GM12878 (cell line): ENCODE data around the gene CALHM2. TPM values are rescaled to one million over a fixed set of nuclear protein-coding genes. Genes with fewer than 3 reads are reported as not detected.

ENCODE experiments used
- ATAC-seq: fragments of 200-7000 bp; cut with Tn5 transposase; 3 replicates; pipeline ENCODE4 v1.9.1; 2020; ENCODE audit warnings: mild to moderate bottlenecking, moderate library complexity
- BruUV-seq: library from RNA; stranded (reverse); fragments of 400-500 nt; replicated peaks from 2 replicates; lab custom pipeline; 2021; lab: Mats Ljungman, UMichigan
- CTCF ChIA-PET: fragments of 300-600 bp; sonication (Branson Sonifier 250); formaldehyde crosslinking; extraction: SDS; loops from one replicate; lab custom pipeline; 2021; ENCODE audit warnings: inconsistent platforms; lab: Yijun Ruan, JAX
- POLR2A ChIA-PET: fragments of 350-600 bp; formaldehyde crosslinking; extraction: SDS; loops from one replicate; lab custom pipeline; 2021; ENCODE audit warnings: inconsistent platforms; lab: Charles Lee
- RAD21 ChIA-PET: fragments of 300-600 bp; sonication (Branson Sonifier 250); formaldehyde crosslinking; loops from one replicate; lab custom pipeline; 2023; ENCODE audit warnings: antibody characterized with exemption; ENCODE audit not compliant: unreplicated experiment; lab: Charles Lee
- SMC1A ChIA-PET: fragments of 300-600 bp; sonication (Branson Sonifier 250); formaldehyde crosslinking; loops from one replicate; lab custom pipeline; 2023; ENCODE audit not compliant: unreplicated experiment, uncharacterized antibody; lab: Charles Lee
- DNase-seq: peaks from one replicate; pipeline ENCODE4 v3.0.0-alpha.2; 2011; ENCODE audit warnings: low read depth, low spot score
- FAIRE-seq: peaks from 3 replicates; lab custom pipeline; 2011; peaks lifted over from hg19 to GRCh38; lab: Jason Lieb, UNC
- H2AFZ ChIP-seq: 2 replicates; pipeline ENCODE4 v1.6.0; 2011; ENCODE audit warnings: low read depth, low read length, control low read depth; ENCODE audit not compliant: control insufficient read depth
- H3K27ac ChIP-seq: 2 replicates; pipeline ENCODE4 v1.5.1; 2011; ENCODE audit warnings: control low read depth; ENCODE audit not compliant: control insufficient read depth, insufficient read depth
- H3K27me3 ChIP-seq, 2 experiments: replicated peaks in 1 of 2; 2 replicates each; pipeline versions ENCODE4 v1.6.0 to v1.6.1; 2011; ENCODE audit warnings: low read length in 1 of 2; ENCODE audit not compliant: control insufficient read depth in 2 of 2, insufficient read depth in 2 of 2
- H3K36me3 ChIP-seq, 2 experiments: 2 replicates each; pipeline ENCODE4 v1.5.1; 2011; ENCODE audit warnings: low read length in 1 of 2; ENCODE audit not compliant: control insufficient read depth in 2 of 2, insufficient read depth in 2 of 2
- H3K4me1 ChIP-seq: 2 replicates; pipeline ENCODE4 v1.6.1; 2011; ENCODE audit warnings: mild to moderate bottlenecking, low read length, moderate library complexity, mixed read lengths; ENCODE audit not compliant: control insufficient read depth, insufficient read depth
- H3K4me2 ChIP-seq: 2 replicates; pipeline ENCODE4 v1.6.0; 2011; ENCODE audit warnings: control low read depth; ENCODE audit not compliant: control insufficient read depth, insufficient read depth
- H3K4me3 ChIP-seq: fragments of 200-600 bp; sonication (generic); 2 replicates; pipeline ENCODE4 v1.5.1; 2016
- H3K79me2 ChIP-seq: 2 replicates; pipeline ENCODE4 v1.6.0; 2011; ENCODE audit warnings: low read length; ENCODE audit not compliant: control insufficient read depth, insufficient read depth
- H3K9ac ChIP-seq: 2 replicates; pipeline ENCODE4 v1.8.0; 2011; ENCODE audit warnings: low read length, control low read depth, mixed read lengths; ENCODE audit not compliant: control insufficient read depth, insufficient read depth
- H3K9me3 ChIP-seq: replicated peaks from 3 replicates; pipeline ENCODE4 v1.5.1; 2011; ENCODE audit warnings: mild to moderate bottlenecking, low read length; ENCODE audit not compliant: control insufficient read depth, insufficient read depth
- H4K20me1 ChIP-seq: 2 replicates; pipeline ENCODE4 v1.6.0; 2011; ENCODE audit not compliant: control insufficient read depth, insufficient read depth
- CBFB ChIP-seq: IDR thresholded peaks from 2 replicates; pipeline ENCODE4 v1.6.1; 2016; ENCODE audit warnings: antibody characterized with exemption, low read depth
- CHD4 ChIP-seq: fragments of 200-600 bp; sonication (generic); IDR thresholded peaks from 2 replicates; pipeline ENCODE4 v1.6.1; 2016; ENCODE audit warnings: mild to moderate bottlenecking
- CREM ChIP-seq: IDR thresholded peaks from 2 replicates; pipeline ENCODE4 v1.6.1; 2014; ENCODE audit warnings: antibody characterized with exemption, low read depth
- HDAC6 ChIP-seq: fragments of 200-600 bp; sonication (generic); IDR thresholded peaks from one replicate; pipeline ENCODE4 v1.8.0; 2017; ENCODE audit warnings: antibody characterized with exemption; ENCODE audit not compliant: unreplicated experiment
- IKZF1 ChIP-seq: fragments of 450-650 bp; conservative IDR thresholded peaks from 2 replicates; pipeline ENCODE4 v1.6.1; 2017; ENCODE audit warnings: antibody characterized with exemption, mild to moderate bottlenecking
- LARP7 ChIP-seq: fragments of 450-650 bp; IDR thresholded peaks from 2 replicates; pipeline ENCODE4 v1.6.1; 2017; ENCODE audit warnings: mild to moderate bottlenecking
- MXI1 ChIP-seq: fragments of 150-350 bp; IDR thresholded peaks from 2 replicates; pipeline ENCODE4 v1.6.1; 2011; ENCODE audit warnings: low read depth, mild to moderate bottlenecking, inconsistent platforms, low read length, improper control_type of control experiment
- MYC ChIP-seq: IDR thresholded peaks from 2 replicates; pipeline ENCODE4 v1.6.1; 2011; ENCODE audit warnings: mild to moderate bottlenecking, low read length, moderate library complexity, inconsistent platforms; ENCODE audit not compliant: insufficient read depth, insufficient replicate concordance, insufficient read length, severe bottlenecking
- NBN ChIP-seq: fragments of 450-650 bp; IDR thresholded peaks from 2 replicates; pipeline ENCODE4 v1.6.1; 2016
- NFYB ChIP-seq: IDR thresholded peaks from 2 replicates; pipeline ENCODE4 v1.6.1; 2011; ENCODE audit warnings: low read depth, mild to moderate bottlenecking, low read length, improper control_type of control experiment, moderate library complexity; ENCODE audit not compliant: insufficient read depth
- NRF1 ChIP-seq: conservative IDR thresholded peaks from 2 replicates; pipeline ENCODE4 v1.6.1; 2011; ENCODE audit warnings: mild to moderate bottlenecking, low read depth, low read length, improper control_type of control experiment
- PAX8 ChIP-seq: fragments of 450-650 bp; IDR thresholded peaks from 2 replicates; pipeline ENCODE4 v1.6.1; 2017; ENCODE audit warnings: mild to moderate bottlenecking, moderate library complexity
- POLR2A ChIP-seq: IDR thresholded peaks from 2 replicates; pipeline ENCODE4 v1.6.1; 2011; ENCODE audit warnings: low read depth, mild to moderate bottlenecking, low read length
- SIX5 ChIP-seq: IDR thresholded peaks from 2 replicates; pipeline ENCODE4 v1.6.1; 2011; ENCODE audit warnings: mild to moderate bottlenecking, low read depth, low read length, moderate library complexity; ENCODE audit not compliant: severe bottlenecking
- SMAD5 ChIP-seq: IDR thresholded peaks from 2 replicates; pipeline ENCODE4 v1.6.1; 2016; ENCODE audit warnings: antibody characterized with exemption, low read depth
- SMC3 ChIP-seq: IDR thresholded peaks from 2 replicates; pipeline ENCODE4 v1.6.1; 2011; ENCODE audit warnings: low read length, improper control_type of control experiment, borderline replicate concordance
- SPI1 ChIP-seq: IDR thresholded peaks from 2 replicates; pipeline ENCODE4 v1.6.1; 2011; ENCODE audit warnings: low read depth, mild to moderate bottlenecking, low read length, moderate library complexity, borderline replicate concordance; ENCODE audit not compliant: insufficient read depth
- SUZ12 ChIP-seq: fragments of 200-600 bp; sonication (generic); IDR thresholded peaks from one replicate; pipeline ENCODE4 v1.6.1; 2018; ENCODE audit warnings: antibody characterized with exemption, mild to moderate bottlenecking; ENCODE audit not compliant: unreplicated experiment
- TCF12 ChIP-seq: IDR thresholded peaks from 2 replicates; pipeline ENCODE4 v1.6.1; 2011; ENCODE audit warnings: low read depth, mild to moderate bottlenecking, low read length
- WRNIP1 ChIP-seq: IDR thresholded peaks from 2 replicates; pipeline ENCODE4 v1.6.1; 2011; ENCODE audit warnings: low read depth, low read length, improper control_type of control experiment, borderline replicate concordance
- ZNF217 ChIP-seq: fragments of 450-650 bp; IDR thresholded peaks from 2 replicates; pipeline ENCODE4 v1.6.1; 2017; ENCODE audit warnings: antibody characterized with exemption, mild to moderate bottlenecking
- ZSCAN29 ChIP-seq: fragments of 450-650 bp; IDR thresholded peaks from 2 replicates; pipeline ENCODE4 v1.6.1; 2017; ENCODE audit warnings: mild to moderate bottlenecking, moderate library complexity
- WGBS: methylation state at CpG from one replicate; pipeline ENCODE4 v1.1.6; 2016; ENCODE audit warnings: low lambda C conversion rate; ENCODE audit not compliant: insufficient replicate concordance, insufficient coverage; ENCODE audit errors: missing lambda C conversion rate; 5-methylcytosine and 5-hydroxymethylcytosine counted together
- in situ Hi-C: fragments of 300-500 bp; cut with MboI; formaldehyde crosslinking; loops from 9 replicates; pipeline ENCODE4 v1.14.3; 2018; ENCODE audit warnings: mixed read lengths
- intact Hi-C: fragments of 100-400 bp; cut with micrococcal nuclease; formaldehyde crosslinking; loops from one replicate; pipeline ENCODE4 v1.14.2; 2022; ENCODE audit not compliant: unreplicated experiment
- polyA plus RNA-seq, 11 experiments: library from polyadenylated mRNA; depleted of rRNA in 4 of 11; unstranded in 6 of 11; stranded (reverse) in 5 of 11; fragments of >200 nt; fragmentation: Nextera tagmentation in 4 of 11; fragmentation: Illumina TruSeq in 1 of 11; extraction: Ambion mirVana in 4 of 11; extraction: Trizol in 1 of 11; gene quantifications; 1 replicate in 1 of 11; 2 replicates in 10 of 11; pipeline versions ENCODE4 v1.2.1 to v1.2.3, GENCODE V29; 2011 to 2016; ENCODE audit warnings: inconsistent platforms in 2 of 11, missing spikeins in 2 of 11, low read depth in 1 of 11
- total RNA-seq, 4 experiments: library from RNA; depleted of rRNA in 3 of 4; stranded (reverse); fragments of >200 nt in 3 of 4; fragmentation: Illumina TruSeq in 1 of 4; extraction: Trizol in 1 of 4; gene quantifications; 2 replicates each; pipeline versions ENCODE4 v1.2.1 to v1.2.3, GENCODE V29; 2013 to 2021
- TF ChIP-seq, protein P1 (sequence below): IDR thresholded peaks from 2 replicates; pipeline ENCODE4 v1.6.1; 2011; ENCODE audit warnings: borderline replicate concordance, low read depth, mild to moderate bottlenecking, moderate library complexity, low read length; ENCODE audit not compliant: insufficient read depth, poor library complexity, severe bottlenecking

The CALHM2 gene
- total and polyA plus RNA-seq, 10 of the 15 experiments (the other 5 are each of a cell fraction or from before 2014, with no cell fraction given) = 0.60 to 23.7 (median 9.3) TPM

DNA sequence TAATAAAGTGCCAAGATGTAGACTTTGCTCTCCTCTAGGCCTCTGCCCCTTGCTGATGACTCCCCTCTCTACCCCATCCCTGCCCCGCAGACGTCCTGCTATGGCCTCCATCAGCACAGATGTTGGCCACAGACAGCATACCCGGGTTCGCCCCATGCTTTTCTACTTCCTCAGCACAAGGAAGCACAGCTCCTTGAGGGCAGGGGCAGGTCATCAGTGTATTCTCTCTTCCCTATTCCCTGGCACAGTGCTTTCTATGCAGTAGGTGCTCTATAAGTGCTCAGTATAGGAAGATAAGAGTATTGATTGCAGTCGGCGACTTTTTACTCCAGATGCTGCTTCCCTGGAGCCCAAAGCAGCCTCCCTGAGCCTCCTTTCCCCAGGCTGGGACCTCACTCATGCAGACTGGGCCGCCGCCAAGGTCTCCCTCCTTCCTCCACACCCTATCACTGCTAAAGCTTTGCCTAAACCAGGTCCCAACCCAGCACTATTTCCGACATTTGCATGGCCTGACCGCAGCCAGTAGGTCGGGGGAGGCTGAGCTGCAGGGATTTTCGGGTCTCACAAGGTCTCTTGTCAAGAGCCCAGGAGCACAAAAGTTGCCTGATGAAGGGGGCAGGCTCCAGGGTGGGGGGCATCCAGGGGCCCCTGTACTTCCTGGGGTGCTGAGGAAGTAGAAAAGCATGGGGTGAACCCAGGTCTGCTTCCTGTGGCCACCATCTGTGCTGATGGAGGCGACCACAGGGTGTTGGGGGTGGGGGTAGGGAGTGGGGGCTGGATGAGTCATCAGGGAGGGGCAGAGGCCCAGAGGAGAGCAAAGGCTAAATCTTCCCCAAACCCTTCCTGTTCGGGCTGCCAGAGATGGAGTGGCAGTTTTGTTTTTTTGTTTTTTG, 18.8 kb upstream of the CALHM2 start:
- H3K4me2 ChIP-seq = peak overlapping the region; percentile 81
- H3K4me1 ChIP-seq = peaks cover 69% of the 10 kb centered on the region
- no peaks in the 10 kb centered on the region for H3K79me2 ChIP-seq
- H4K20me1 ChIP-seq = no peaks in the 10 kb centered on the region
- peak overlapping the region; percentile 84 for H3K9ac ChIP-seq
- no TSS peak for BruUV-seq
- intact Hi-C loops (loop anchor here (1.0 to 5.0 kb wide), 2 partner anchors 20 to 104 kb away; partner anchors contain the start of gene TAF5), in situ Hi-C loops (no loop called here)
- no peaks in the 10 kb centered on the region for H3K36me3 ChIP-seq
- DNase-seq = peak; percentile 95
- peak overlapping the region; percentile 93 for H3K27ac ChIP-seq
- peak overlapping the region; percentile 35; the same call in 1 of the 2 replicates for H2AFZ ChIP-seq
- ATAC-seq = peak; percentile 80
- CTCF ChIA-PET = interaction anchor here (0.5 to 10.6 kb wide), 10 partner anchors 9 to 415 kb away, joined by 3 to 195 read pairs (median 4); partner anchors contain the start of gene CALHM2
- under 1% methylated on average over 13 of the region's 14 CpGs for WGBS
- RAD21 ChIA-PET = interaction anchor here (0.7 to 3.8 kb wide), 9 partner anchors 10 to 220 kb away, joined by 3 to 56 read pairs (median 6); partner anchors contain the start of genes ATP5MK, CALHM1, CALHM2 and PDCD11
- FAIRE-seq = peak; percentile 89
- POLR2A ChIA-PET = interaction anchor here (0.5 to 9.3 kb wide), 6 partner anchors 9 to 346 kb away, joined by 3 to 144 read pairs (median 10); partner anchors contain the start of genes CALHM1 and CALHM2
- no peaks in the 10 kb centered on the region for H3K9me3 ChIP-seq
- no peaks in the 10 kb centered on the region for H3K27me3 ChIP-seq
- H3K4me3 ChIP-seq = peak overlapping the region; percentile 62; the same call in 1 of the 2 replicates
- SMC1A ChIA-PET = interaction anchor here (0.5 to 9.8 kb wide), 8 partner anchors 9 to 758 kb away, joined by 3 to 124 read pairs (median 6); partner anchors contain the start of gene CALHM2
- TF ChIP-seq LARP7 (no peak), MXI1 (0 out of 2 replicates have a peak, but pooled peaks have one; percentile 2), NBN (peak; percentile 86), SPI1 (peak; percentile 38; the same call in 1 of the 2 replicates), WRNIP1 (no peak), PAX8 (no peak), POLR2A (peak; percentile 82), NRF1 (no peak), ZSCAN29 (no peak), SMC3 (peak; percentile 18; the same call in 1 of the 2 replicates), SIX5 (peak; percentile 34), NFYB (no peak), HDAC6 (no peak), TCF12 (peak; percentile 87), IKZF1 (peak; percentile 88), ZNF217 (no peak; the same call in 1 of the 2 replicates), SUZ12 (no peak), MYC (no peak), CHD4 (no peak), CREM (peak; percentile 56; the same call in 1 of the 2 replicates), CBFB (peak; percentile 94), SMAD5 (0 out of 2 replicates have a peak, but pooled peaks have one; percentile 51)
- TF ChIP-seq, protein P1, sequence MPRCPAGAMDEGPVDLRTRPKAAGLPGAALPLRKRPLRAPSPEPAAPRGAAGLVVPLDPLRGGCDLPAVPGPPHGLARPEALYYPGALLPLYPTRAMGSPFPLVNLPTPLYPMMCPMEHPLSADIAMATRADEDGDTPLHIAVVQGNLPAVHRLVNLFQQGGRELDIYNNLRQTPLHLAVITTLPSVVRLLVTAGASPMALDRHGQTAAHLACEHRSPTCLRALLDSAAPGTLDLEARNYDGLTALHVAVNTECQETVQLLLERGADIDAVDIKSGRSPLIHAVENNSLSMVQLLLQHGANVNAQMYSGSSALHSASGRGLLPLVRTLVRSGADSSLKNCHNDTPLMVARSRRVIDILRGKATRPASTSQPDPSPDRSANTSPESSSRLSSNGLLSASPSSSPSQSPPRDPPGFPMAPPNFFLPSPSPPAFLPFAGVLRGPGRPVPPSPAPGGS = peak; percentile 75
